Suprapubic skin (tissue), 4 donors: ENCODE data around the gene HADH. TPM values are rescaled to one million over a fixed set of nuclear protein-coding genes. Genes with fewer than 3 reads are reported as not detected.
"Not testable (repeated sequence)": the region's sequence is repeated elsewhere in the genome, so short reads cannot be mapped to it uniquely, and the experiment has no call there.

Experiments
- DNase-seq, 2 donors: peaks; one replicate each; pipeline ENCODE4 v3.0.0-alpha.2; 2019; ENCODE audit warnings: low spot score in 2 of 2
- H3K27ac ChIP-seq: fragments of 200-600 bp; sonication (generic); one replicate; pipeline ENCODE4 v1.5.1; 2019
- H3K27me3 ChIP-seq: fragments of 200-600 bp; sonication (generic); one replicate; pipeline ENCODE4 v1.5.1; 2019
- H3K36me3 ChIP-seq: fragments of 200-600 bp; sonication (generic); one replicate; pipeline ENCODE4 v1.5.1; 2019
- H3K4me1 ChIP-seq: fragments of 200-600 bp; sonication (generic); one replicate; pipeline ENCODE4 v1.5.1; 2019
- H3K4me3 ChIP-seq: fragments of 200-600 bp; sonication (generic); one replicate; pipeline ENCODE4 v1.5.1; 2019; ENCODE audit warnings: mild to moderate bottlenecking
- H3K9me3 ChIP-seq: fragments of 200-600 bp; sonication (generic); one replicate; pipeline ENCODE4 v1.5.1; 2019
- EP300 ChIP-seq: sonication (generic); formaldehyde crosslinking; IDR thresholded peaks from one replicate; pipeline ENCODE4 v1.6.1; 2017; ENCODE audit warnings: antibody characterized with exemption
- POLR2A ChIP-seq, 2 donors: fragments of 450-650 bp; IDR thresholded peaks; one replicate each; pipeline ENCODE4 v1.6.1; 2017; ENCODE audit warnings: antibody characterized with exemption in 2 of 2, mild to moderate bottlenecking in 2 of 2, moderate library complexity in 2 of 2
- POLR2AphosphoS5 ChIP-seq, 3 donors: sonication (generic); formaldehyde crosslinking; IDR thresholded peaks; one replicate each; pipeline ENCODE4 v1.6.1; 2017; ENCODE audit warnings: antibody characterized with exemption in 3 of 3
- WGBS: methylation state at CpG from one replicate; pipeline ENCODE4 v1.1.5; 2018; 5-methylcytosine and 5-hydroxymethylcytosine counted together
- total RNA-seq, 4 donors: library from RNA; depleted of rRNA; stranded (reverse); fragments of >200 nt; gene quantifications; one replicate each; pipeline ENCODE4 v1.1.0, GENCODE V29; 2016
- TF ChIP-seq, protein P1 (sequence below), 2 donors: fragments of 200-600 bp in 1 of 2; fragments of 450-650 bp in 1 of 2; sonication (generic) in 1 of 2; IDR thresholded peaks; one replicate each; pipeline ENCODE4 v1.5.1; 2016 to 2019; ENCODE audit warnings: antibody characterized with exemption in 2 of 2, mild to moderate bottlenecking in 1 of 2, moderate library complexity in 1 of 2

The HADH gene
- total RNA-seq, 4 donors from 2014 or later, result 37.0 to 51.1 (median 42.6) TPM

DNA sequence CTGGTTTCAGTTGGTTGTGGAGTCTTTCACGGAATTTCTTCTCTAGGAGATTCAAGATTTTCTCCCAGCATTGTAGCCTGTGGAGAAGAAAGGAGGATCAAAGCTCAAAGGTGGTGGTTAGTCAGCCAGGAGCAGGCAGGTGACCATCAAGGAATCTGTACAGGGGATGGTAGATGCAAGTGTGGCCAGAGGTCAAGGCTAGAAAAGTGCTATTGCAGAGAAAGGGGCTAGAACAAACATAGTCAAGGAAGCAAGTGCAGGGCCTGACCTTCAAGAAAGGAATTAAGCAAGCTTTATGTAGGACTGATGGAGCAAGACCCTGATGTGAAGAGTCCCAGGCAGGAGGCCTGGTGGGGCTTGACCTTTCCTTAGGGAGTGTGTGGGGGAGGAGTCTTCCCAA, 16.1 kb downstream of the HADH start:
- Histone ChIP-seq H3K4me3 (no peak overlapping the region), H3K27ac (no peak overlapping the region), H3K4me1 (no peaks in the 10 kb centered on the region), H3K27me3 (no peaks in the 10 kb centered on the region), H3K36me3 (peaks cover 3% of the 10 kb centered on the region), H3K9me3 (no peaks in the 10 kb centered on the region)
- no peak for TF ChIP-seq EP300
- TF ChIP-seq, protein P1, sequence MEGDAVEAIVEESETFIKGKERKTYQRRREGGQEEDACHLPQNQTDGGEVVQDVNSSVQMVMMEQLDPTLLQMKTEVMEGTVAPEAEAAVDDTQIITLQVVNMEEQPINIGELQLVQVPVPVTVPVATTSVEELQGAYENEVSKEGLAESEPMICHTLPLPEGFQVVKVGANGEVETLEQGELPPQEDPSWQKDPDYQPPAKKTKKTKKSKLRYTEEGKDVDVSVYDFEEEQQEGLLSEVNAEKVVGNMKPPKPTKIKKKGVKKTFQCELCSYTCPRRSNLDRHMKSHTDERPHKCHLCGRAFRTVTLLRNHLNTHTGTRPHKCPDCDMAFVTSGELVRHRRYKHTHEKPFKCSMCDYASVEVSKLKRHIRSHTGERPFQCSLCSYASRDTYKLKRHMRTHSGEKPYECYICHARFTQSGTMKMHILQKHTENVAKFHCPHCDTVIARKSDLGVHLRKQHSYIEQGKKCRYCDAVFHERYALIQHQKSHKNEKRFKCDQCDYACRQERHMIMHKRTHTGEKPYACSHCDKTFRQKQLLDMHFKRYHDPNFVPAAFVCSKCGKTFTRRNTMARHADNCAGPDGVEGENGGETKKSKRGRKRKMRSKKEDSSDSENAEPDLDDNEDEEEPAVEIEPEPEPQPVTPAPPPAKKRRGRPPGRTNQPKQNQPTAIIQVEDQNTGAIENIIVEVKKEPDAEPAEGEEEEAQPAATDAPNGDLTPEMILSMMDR (IDR thresholded peaks at IDR 0.05), result no peak
- TF ChIP-seq POLR2A (IDR thresholded peaks at IDR 0.05), result no peak
- TF ChIP-seq POLR2AphosphoS5 (IDR thresholded peaks at IDR 0.05), result no peak
- 100% methylated on average over 1 of the region's 1 CpG for WGBS
- no peak for DNase-seq

DNA sequence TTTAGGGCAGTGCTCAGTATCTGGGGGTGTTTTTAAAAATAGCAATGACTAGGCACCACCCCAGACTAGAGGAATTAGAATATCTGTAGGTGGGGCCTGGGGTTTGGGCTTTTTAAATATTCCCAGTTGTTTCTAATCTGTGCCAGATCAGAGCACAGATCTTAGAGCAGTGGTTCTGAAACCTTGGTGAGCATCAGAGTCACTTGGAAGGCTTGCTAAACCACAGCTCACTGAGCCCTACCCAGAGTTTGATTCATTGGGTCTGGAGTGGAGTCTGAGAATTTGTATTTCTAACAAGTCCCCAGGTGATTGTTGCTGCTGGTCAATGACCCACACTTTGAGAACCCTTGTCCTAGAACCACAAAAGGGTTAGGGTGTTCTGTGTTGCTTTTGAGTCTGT, 16.7 kb downstream of the HADH start:
- no peak overlapping the region for H3K27ac ChIP-seq
- no peak for DNase-seq
- peaks cover 9% of the 10 kb centered on the region for H3K36me3 ChIP-seq
- H3K4me3 ChIP-seq, result no peak overlapping the region
- no peaks in the 10 kb centered on the region for H3K9me3 ChIP-seq
- no peaks in the 10 kb centered on the region for H3K27me3 ChIP-seq
- TF ChIP-seq, protein P1 (IDR thresholded peaks at IDR 0.05), result no peak
- no peak for TF ChIP-seq EP300
- no peak for TF ChIP-seq POLR2AphosphoS5 (IDR thresholded peaks at IDR 0.05)
- TF ChIP-seq POLR2A (IDR thresholded peaks at IDR 0.05), result no peak
- H3K4me1 ChIP-seq, result no peaks in the 10 kb centered on the region

DNA sequence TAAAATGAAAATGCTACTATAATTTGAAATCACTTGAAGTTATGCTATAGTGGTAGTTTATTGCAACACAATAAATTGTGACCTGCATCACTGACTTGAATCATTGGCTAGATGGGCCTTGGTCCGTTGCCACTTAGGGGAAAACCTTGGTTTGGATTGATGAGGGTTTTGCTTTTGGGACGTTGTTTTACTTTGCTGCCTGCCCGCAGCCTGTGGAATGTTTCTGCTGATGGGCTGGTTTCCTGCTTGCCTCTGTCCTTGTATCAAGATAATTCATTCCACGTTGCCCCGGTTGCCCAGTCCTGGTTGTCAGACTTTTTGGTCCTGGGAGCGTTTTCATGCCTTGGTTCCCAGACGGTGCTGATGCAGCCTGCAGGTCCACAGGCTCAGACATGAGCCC, 18.3 kb downstream of the HADH start:
- DNase-seq, result no peak
- H3K9me3 ChIP-seq, result no peaks in the 10 kb centered on the region
- H3K36me3 ChIP-seq, result peaks cover 12% of the 10 kb centered on the region
- no peak overlapping the region for H3K27ac ChIP-seq
- WGBS, result 91% methylated on average over 7 of the region's 7 CpGs
- no peaks in the 10 kb centered on the region for H3K27me3 ChIP-seq
- TF ChIP-seq POLR2AphosphoS5 (IDR thresholded peaks at IDR 0.05), result no peak
- TF ChIP-seq, protein P1 (IDR thresholded peaks at IDR 0.05), result no peak
- TF ChIP-seq EP300, result no peak
- TF ChIP-seq POLR2A (IDR thresholded peaks at IDR 0.05), result no peak
- H3K4me1 ChIP-seq, result no peaks in the 10 kb centered on the region
- H3K4me3 ChIP-seq, result no peak overlapping the region

DNA sequence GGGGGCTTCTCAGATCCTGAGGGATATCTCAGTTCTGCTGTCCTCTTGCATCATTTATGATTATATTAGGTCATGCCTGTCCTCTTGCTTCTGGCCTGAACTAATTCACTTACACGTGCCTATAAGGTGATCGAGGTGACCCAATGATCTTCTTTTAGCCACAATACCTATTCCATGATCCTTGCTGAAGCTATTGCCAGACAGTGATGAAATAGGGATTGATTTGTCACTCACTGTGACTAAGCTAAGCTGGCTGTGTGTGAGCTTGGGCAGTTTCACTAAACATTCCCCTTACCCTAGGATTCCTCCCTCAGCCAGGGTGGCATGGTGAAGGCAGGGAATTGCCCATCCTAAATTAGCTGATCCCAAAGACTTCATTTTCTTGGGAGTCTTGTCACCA, 19.0 kb downstream of the HADH start:
- no peak overlapping the region for H3K4me3 ChIP-seq
- peaks cover 12% of the 10 kb centered on the region for H3K36me3 ChIP-seq
- no peaks in the 10 kb centered on the region for H3K27me3 ChIP-seq
- TF ChIP-seq POLR2AphosphoS5 (IDR thresholded peaks at IDR 0.05) (no peak), POLR2A (IDR thresholded peaks at IDR 0.05) (no peak), EP300 (no peak)
- TF ChIP-seq, protein P1 (IDR thresholded peaks at IDR 0.05), result no peak
- no peaks in the 10 kb centered on the region for H3K4me1 ChIP-seq
- WGBS, result 86% methylated on average over 2 of the region's 2 CpGs
- H3K27ac ChIP-seq, result no peak overlapping the region
- H3K9me3 ChIP-seq, result no peaks in the 10 kb centered on the region
- no peak for DNase-seq

DNA sequence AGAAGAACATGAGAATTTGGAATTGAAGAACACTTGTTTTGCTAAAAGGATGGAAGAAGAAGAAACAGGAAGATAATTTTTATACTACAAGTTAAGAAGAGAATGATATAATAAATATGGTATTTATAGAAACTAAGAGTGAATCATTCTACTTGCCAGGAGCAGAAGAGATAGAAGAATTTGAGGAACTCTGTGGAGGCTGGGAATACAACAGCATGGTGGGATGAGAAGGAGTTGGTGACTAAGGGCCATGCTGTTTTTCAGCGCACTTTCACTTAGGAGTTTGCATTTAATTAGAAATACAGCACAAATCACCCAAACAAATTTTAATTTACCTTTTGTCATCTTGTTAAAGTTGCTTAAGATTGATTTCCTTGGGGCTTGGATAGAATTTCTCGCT, 20.5 kb downstream of the HADH start:
- H3K27ac ChIP-seq, result no peak overlapping the region
- DNase-seq, result no peak
- TF ChIP-seq POLR2AphosphoS5 (IDR thresholded peaks at IDR 0.05), result no peak
- TF ChIP-seq EP300, result no peak
- no peak for TF ChIP-seq POLR2A (IDR thresholded peaks at IDR 0.05)
- TF ChIP-seq, protein P1 (IDR thresholded peaks at IDR 0.05), result no peak
- peaks cover 18% of the 10 kb centered on the region for H3K36me3 ChIP-seq
- no peaks in the 10 kb centered on the region for H3K9me3 ChIP-seq
- H3K4me1 ChIP-seq, result no peaks in the 10 kb centered on the region
- H3K4me3 ChIP-seq, result no peak overlapping the region
- WGBS, result 93% methylated on average over 2 of the region's 2 CpGs
- no peaks in the 10 kb centered on the region for H3K27me3 ChIP-seq

DNA sequence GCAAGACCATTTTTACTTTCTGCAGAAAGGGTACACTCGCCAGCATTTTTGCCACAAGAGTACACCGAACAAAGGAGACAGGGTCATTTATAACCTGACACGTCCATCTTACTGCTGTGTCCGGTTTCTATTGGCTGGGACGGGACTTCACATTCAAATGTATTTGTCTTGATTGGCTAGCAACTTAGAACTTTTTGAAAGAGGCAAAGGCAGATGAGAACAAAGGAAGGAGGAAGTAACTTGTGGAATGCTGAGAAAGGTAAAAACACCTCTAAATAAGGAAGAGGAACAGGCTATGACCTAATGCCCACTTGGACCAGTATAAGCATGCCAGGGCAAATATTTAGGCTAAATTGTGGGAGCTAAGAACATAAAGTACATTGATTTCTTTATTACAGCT, 22.7 kb downstream of the HADH start:
- H3K36me3 ChIP-seq, result peaks cover 36% of the 10 kb centered on the region
- not testable (repeated sequence) for H3K27ac ChIP-seq, DNase-seq, H3K4me1 ChIP-seq, H3K27me3 ChIP-seq, H3K9me3 ChIP-seq, H3K4me3 ChIP-seq
- 95% methylated on average over 5 of the region's 5 CpGs for WGBS
